Measurements from ENCODE around the gene GJA3.

- TF ChIP-seq, protein P1, sequence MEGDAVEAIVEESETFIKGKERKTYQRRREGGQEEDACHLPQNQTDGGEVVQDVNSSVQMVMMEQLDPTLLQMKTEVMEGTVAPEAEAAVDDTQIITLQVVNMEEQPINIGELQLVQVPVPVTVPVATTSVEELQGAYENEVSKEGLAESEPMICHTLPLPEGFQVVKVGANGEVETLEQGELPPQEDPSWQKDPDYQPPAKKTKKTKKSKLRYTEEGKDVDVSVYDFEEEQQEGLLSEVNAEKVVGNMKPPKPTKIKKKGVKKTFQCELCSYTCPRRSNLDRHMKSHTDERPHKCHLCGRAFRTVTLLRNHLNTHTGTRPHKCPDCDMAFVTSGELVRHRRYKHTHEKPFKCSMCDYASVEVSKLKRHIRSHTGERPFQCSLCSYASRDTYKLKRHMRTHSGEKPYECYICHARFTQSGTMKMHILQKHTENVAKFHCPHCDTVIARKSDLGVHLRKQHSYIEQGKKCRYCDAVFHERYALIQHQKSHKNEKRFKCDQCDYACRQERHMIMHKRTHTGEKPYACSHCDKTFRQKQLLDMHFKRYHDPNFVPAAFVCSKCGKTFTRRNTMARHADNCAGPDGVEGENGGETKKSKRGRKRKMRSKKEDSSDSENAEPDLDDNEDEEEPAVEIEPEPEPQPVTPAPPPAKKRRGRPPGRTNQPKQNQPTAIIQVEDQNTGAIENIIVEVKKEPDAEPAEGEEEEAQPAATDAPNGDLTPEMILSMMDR (IDR thresholded peaks at IDR 0.05), result no peak
- TF ChIP-seq ZFX (IDR thresholded peaks at IDR 0.05; ENCODE audit: borderline replicate concordance), result no peak
Measured at GRCh38 chr13:20146381-20146780, 14.5 kb downstream of the GJA3 start.
